ENCODE measurements around the gene DVL3. TPM values are rescaled to one million over a fixed set of nuclear protein-coding genes. Genes with fewer than 3 reads are reported as not detected.
A peak's percentile ranks its signal among the peaks of the same experiment; 100 is the strongest.

Gene DVL3
- total RNA-seq, 1 experiment from 2014 or later = 108 TPM

DNA sequence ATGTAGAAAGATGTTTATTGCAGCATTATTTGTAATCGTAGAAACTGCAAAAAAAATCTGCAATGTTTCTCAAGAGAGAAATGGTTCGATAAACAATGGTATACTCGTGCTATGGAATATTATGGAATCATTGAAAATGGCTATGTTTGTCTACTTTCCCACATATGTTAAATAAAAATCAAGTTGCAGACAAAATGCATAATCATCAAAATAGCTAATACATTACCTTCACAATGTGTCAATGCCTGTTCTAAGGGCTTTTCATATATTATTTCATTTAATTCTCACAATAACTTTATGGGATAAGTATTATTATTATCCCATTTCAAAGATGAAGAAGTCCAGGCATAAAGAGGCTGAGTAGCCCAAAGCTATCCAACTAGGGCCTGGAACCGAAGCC is 22.2 kb upstream of the DVL3 start:
- H3F3A ChIP-seq (ENCODE audit: insufficient read depth, low read depth) = peaks cover 19% of the 10 kb centered on the region
- ChIA-PET CTCF (interaction anchor here (0.7 to 0.8 kb wide), 2 partner anchors 44 to 76 kb away, joined by 4 to 5 read pairs; no protein-coding TSS in a partner anchor), POLR2A (ENCODE audit: unreplicated experiment) (no interaction called here)
- no peak overlapping the region for H3K27ac ChIP-seq
- BruUV-seq (replicated peaks) = no TSS peak
- intact Hi-C loops (cut with micrococcal nuclease; ENCODE audit: unreplicated experiment) = no loop called here
- no peak for DNase-seq
- no peaks in the 10 kb centered on the region for H3K36me3 ChIP-seq (ENCODE audit: low read depth)
- TF ChIP-seq EZH2 (IDR thresholded peaks at IDR 0.05; ENCODE audit: low read depth) = no peak
- TF ChIP-seq, protein P1, sequence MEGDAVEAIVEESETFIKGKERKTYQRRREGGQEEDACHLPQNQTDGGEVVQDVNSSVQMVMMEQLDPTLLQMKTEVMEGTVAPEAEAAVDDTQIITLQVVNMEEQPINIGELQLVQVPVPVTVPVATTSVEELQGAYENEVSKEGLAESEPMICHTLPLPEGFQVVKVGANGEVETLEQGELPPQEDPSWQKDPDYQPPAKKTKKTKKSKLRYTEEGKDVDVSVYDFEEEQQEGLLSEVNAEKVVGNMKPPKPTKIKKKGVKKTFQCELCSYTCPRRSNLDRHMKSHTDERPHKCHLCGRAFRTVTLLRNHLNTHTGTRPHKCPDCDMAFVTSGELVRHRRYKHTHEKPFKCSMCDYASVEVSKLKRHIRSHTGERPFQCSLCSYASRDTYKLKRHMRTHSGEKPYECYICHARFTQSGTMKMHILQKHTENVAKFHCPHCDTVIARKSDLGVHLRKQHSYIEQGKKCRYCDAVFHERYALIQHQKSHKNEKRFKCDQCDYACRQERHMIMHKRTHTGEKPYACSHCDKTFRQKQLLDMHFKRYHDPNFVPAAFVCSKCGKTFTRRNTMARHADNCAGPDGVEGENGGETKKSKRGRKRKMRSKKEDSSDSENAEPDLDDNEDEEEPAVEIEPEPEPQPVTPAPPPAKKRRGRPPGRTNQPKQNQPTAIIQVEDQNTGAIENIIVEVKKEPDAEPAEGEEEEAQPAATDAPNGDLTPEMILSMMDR (conservative IDR thresholded peaks at IDR 0.05) = no peak
- H3K4me3 ChIP-seq = peak overlapping the region; percentile 80
- H3K9me3 ChIP-seq (ENCODE audit: insufficient read depth, low read depth) = no peaks in the 10 kb centered on the region
- no peaks in the 10 kb centered on the region for H4K20me1 ChIP-seq (ENCODE audit: insufficient read depth)
- peaks cover 32% of the 10 kb centered on the region for H3K79me2 ChIP-seq (ENCODE audit: low read depth)
- H3K27me3 ChIP-seq (ENCODE audit: insufficient read depth, low read depth) = no peaks in the 10 kb centered on the region
- H3K4me1 ChIP-seq (replicated peaks; ENCODE audit: insufficient read depth) = peaks cover 25% of the 10 kb centered on the region
- no peaks in the 10 kb centered on the region for H3K9me2 ChIP-seq (ENCODE audit: insufficient read depth)
- H3K4me2 ChIP-seq = peak overlapping the region; percentile 91
- no peak overlapping the region for H2AFZ ChIP-seq

DNA sequence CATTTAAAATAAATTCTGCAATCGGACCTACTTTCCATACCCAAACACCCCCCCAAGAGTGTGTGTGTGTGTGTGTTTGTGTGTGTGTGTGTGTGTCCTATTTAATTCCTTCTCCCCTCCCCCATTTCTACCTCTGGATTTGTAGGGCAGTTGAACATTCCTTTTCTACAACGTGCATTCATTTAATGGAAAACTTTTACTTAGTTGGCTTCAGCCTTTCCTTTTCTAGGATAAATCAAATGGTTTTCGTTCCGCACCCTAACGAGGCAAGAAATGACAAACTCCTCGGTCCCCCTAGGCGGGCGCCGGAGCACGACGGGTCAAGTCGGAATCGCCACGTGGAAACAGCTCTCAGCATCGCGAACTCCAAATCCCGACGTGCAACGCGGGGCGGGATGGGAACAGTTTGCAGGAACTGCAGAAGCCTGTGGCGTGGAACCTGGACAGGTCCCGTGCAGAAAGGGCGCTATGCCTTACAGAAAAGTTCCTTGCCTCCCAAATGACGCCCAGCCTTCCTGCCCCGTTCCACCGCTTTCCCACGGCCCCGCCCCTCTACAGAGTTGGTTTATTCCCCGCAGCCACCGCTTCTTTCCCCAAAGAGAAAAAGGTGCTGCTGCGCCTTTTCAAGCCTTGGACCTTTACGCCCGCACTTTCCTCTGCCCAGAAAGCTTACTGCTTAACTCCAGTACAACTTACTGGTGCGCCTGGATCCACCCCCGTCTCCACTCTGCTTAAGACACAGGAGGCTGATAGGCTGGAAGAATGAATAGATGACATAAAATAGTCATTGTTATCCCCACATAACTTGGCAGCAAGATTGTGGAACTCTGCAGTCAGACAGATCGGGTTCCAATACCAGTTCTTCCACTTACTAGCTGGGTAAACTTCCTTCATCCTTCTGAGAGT is 21.1 kb upstream of the DVL3 start:
- Histone ChIP-seq H3F3A (ENCODE audit: insufficient read depth, low read depth) (peaks cover 19% of the 10 kb centered on the region), H2AFZ (peak overlapping the region; percentile 94), H3K9me3 (ENCODE audit: insufficient read depth, low read depth) (no peaks in the 10 kb centered on the region), H3K4me2 (peak overlapping the region; percentile 91), H3K36me3 (ENCODE audit: low read depth) (no peaks in the 10 kb centered on the region), H3K27ac (peak overlapping the region; percentile 79), H3K27me3 (ENCODE audit: insufficient read depth, low read depth) (no peaks in the 10 kb centered on the region), H3K9me2 (ENCODE audit: insufficient read depth) (no peaks in the 10 kb centered on the region), H3K79me2 (ENCODE audit: low read depth) (peaks cover 42% of the 10 kb centered on the region), H3K4me1 (replicated peaks; ENCODE audit: insufficient read depth) (peaks cover 25% of the 10 kb centered on the region), H4K20me1 (ENCODE audit: insufficient read depth) (no peaks in the 10 kb centered on the region), H3K4me3 (peak overlapping the region; percentile 80)
- ChIA-PET POLR2A (ENCODE audit: unreplicated experiment) (interaction anchor here (0.5 to 0.7 kb wide), 9 partner anchors 81 to 1503 kb away, joined by 3 to 11 read pairs (median 3); no protein-coding TSS in a partner anchor), CTCF (interaction anchor here (0.6 to 1.6 kb wide), 5 partner anchors 77 to 665 kb away, joined by 3 to 4 read pairs (median 4); partner anchors contain the start of gene ABCC5)
- no peak for TF ChIP-seq EZH2 (IDR thresholded peaks at IDR 0.05; ENCODE audit: low read depth)
- TF ChIP-seq, protein P1 (conservative IDR thresholded peaks at IDR 0.05) = no peak
- BruUV-seq (replicated peaks) = no TSS peak
- intact Hi-C loops (cut with micrococcal nuclease; ENCODE audit: unreplicated experiment) = loop anchor here (1.0 to 2.0 kb wide), 5 partner anchors 40 to 168 kb away; partner anchors contain the start of genes ABCC5 and AP2M1
- DNase-seq = peak; percentile 86 to 98

DNA sequence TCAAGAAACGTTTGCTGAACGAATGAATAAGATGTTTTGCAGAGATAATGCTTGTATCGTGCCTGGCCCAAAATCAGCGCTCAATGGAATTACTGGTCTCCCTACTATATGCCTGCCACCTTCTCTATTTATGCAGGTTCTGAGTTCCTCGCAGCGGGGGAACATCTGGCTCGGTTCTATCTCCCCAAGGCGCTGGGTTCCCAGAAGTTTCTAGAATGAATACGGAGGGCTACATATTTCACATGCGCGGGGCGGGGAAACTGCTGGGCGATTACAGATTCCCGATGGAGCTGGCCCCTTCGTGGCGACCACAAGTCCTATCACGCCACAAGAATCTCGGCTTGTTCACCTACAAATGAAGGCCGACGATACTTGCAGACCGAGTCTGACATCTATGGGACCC is 20.4 kb upstream of the DVL3 start:
- Histone ChIP-seq H3K4me1 (replicated peaks; ENCODE audit: insufficient read depth) (peaks cover 25% of the 10 kb centered on the region), H3F3A (ENCODE audit: insufficient read depth, low read depth) (peaks cover 19% of the 10 kb centered on the region), H3K27ac (peak overlapping the region; percentile 79), H3K79me2 (ENCODE audit: low read depth) (peaks cover 42% of the 10 kb centered on the region), H3K36me3 (ENCODE audit: low read depth) (no peaks in the 10 kb centered on the region), H3K9me2 (ENCODE audit: insufficient read depth) (no peaks in the 10 kb centered on the region), H2AFZ (peak overlapping the region; percentile 94), H3K4me3 (peak overlapping the region; percentile 80), H3K27me3 (ENCODE audit: insufficient read depth, low read depth) (no peaks in the 10 kb centered on the region), H4K20me1 (ENCODE audit: insufficient read depth) (no peaks in the 10 kb centered on the region), H3K9me3 (ENCODE audit: insufficient read depth, low read depth) (no peaks in the 10 kb centered on the region), H3K4me2 (peak overlapping the region; percentile 91)
- CTCF ChIA-PET = interaction anchor here (0.7 to 1.6 kb wide), 2 partner anchors 11 to 95 kb away, joined by 3 to 4 read pairs; no protein-coding TSS in a partner anchor
- intact Hi-C loops (cut with micrococcal nuclease; ENCODE audit: unreplicated experiment) = loop anchor here (1.0 to 2.0 kb wide), 6 partner anchors 21 to 168 kb away; partner anchors contain the start of genes ABCC5, AP2M1 and DVL3
- BruUV-seq (replicated peaks) = TSS peak; percentile 85
- no peak for TF ChIP-seq EZH2 (IDR thresholded peaks at IDR 0.05; ENCODE audit: low read depth)
- TF ChIP-seq, protein P1 (conservative IDR thresholded peaks at IDR 0.05) = no peak
- POLR2A ChIA-PET (ENCODE audit: unreplicated experiment) = interaction anchor here (0.5 to 0.7 kb wide), 5 partner anchors 129 to 1502 kb away, joined by 3 to 11 read pairs (median 4); no protein-coding TSS in a partner anchor
- DNase-seq = no peak

All from PC-9 (cell line).